HepG2 (cell line): Measurements from ENCODE around the gene FNIP2. TPM values are rescaled to one million over a fixed set of nuclear protein-coding genes. Genes with fewer than 3 reads are reported as not detected.

Source experiments
- DPF2 ChIP-seq: sonication (generic); formaldehyde crosslinking; IDR thresholded peaks from 2 replicates; pipeline ENCODE4 v1.4.0; 2020; ENCODE audit warnings: mild to moderate bottlenecking, low read depth, missing genetic modification reagents, borderline replicate concordance
- GATAD2A ChIP-seq: IDR thresholded peaks from 2 replicates; pipeline ENCODE4 v1.6.1; 2016
- KLF9 ChIP-seq: IDR thresholded peaks from 2 replicates; pipeline ENCODE4 v1.6.1; 2016; ENCODE audit warnings: low read depth
- MED8 ChIP-seq: sonication (generic); formaldehyde crosslinking; IDR thresholded peaks from 2 replicates; pipeline ENCODE4 v1.8.1; 2023; ENCODE audit warnings: mild to moderate bottlenecking, missing genetic modification reagents; ENCODE audit not compliant: insufficient replicate concordance
- NFIC ChIP-seq: IDR thresholded peaks from 2 replicates; pipeline ENCODE4 v1.6.1; 2012; ENCODE audit warnings: mild to moderate bottlenecking, low read length, inconsistent platforms
- PITX1 ChIP-seq: sonication (generic); formaldehyde crosslinking; IDR thresholded peaks from 2 replicates; pipeline ENCODE4 v1.5.1; 2020; ENCODE audit warnings: mild to moderate bottlenecking, missing genetic modification reagents
- ZMYM3 ChIP-seq: sonication (generic); formaldehyde crosslinking; IDR thresholded peaks from 2 replicates; pipeline ENCODE4 v1.5.1; 2020; ENCODE audit warnings: mild to moderate bottlenecking, missing genetic modification reagents
- ZNF101 ChIP-seq: sonication (generic); formaldehyde crosslinking; IDR thresholded peaks from 2 replicates; pipeline ENCODE4 v1.4.0; 2020; ENCODE audit warnings: mild to moderate bottlenecking, low read depth, missing genetic modification reagents, borderline replicate concordance
- ZNF205 ChIP-seq: IDR thresholded peaks from 2 replicates; pipeline ENCODE4 v1.6.1; 2018; ENCODE audit warnings: missing biosample characterization, missing genetic modification reagents
- ZNF24 ChIP-seq: fragments of 450-650 bp; IDR thresholded peaks from 2 replicates; pipeline ENCODE4 v1.6.1; 2017; ENCODE audit warnings: antibody characterized with exemption, mild to moderate bottlenecking
- ZNF317 ChIP-seq: sonication (generic); formaldehyde crosslinking; IDR thresholded peaks from 2 replicates; pipeline ENCODE4 v1.5.0; 2020; ENCODE audit warnings: mild to moderate bottlenecking, missing genetic modification reagents
- ZNF441 ChIP-seq: sonication (generic); formaldehyde crosslinking; IDR thresholded peaks from 2 replicates; pipeline ENCODE4 v1.7.0; 2021; ENCODE audit warnings: missing genetic modification reagents, borderline replicate concordance
- ZNF563 ChIP-seq: sonication (generic); formaldehyde crosslinking; IDR thresholded peaks from 2 replicates; pipeline ENCODE4 v1.8.0; 2022; ENCODE audit warnings: mild to moderate bottlenecking, moderate library complexity, missing genetic modification reagents
- ZNF747 ChIP-seq: sonication (generic); formaldehyde crosslinking; IDR thresholded peaks from 2 replicates; pipeline ENCODE4 v1.8.1; 2023; ENCODE audit warnings: missing genetic modification reagents, mild to moderate bottlenecking, borderline replicate concordance
- ZNF878 ChIP-seq: sonication (generic); formaldehyde crosslinking; IDR thresholded peaks from 2 replicates; pipeline ENCODE4 v1.8.1; 2023; ENCODE audit warnings: mild to moderate bottlenecking, missing genetic modification reagents, moderate library complexity
- ZSCAN9 ChIP-seq: IDR thresholded peaks from 2 replicates; pipeline ENCODE4 v1.6.1; 2016; ENCODE audit warnings: borderline replicate concordance
- polyA plus RNA-seq, 8 experiments: library from polyadenylated mRNA; depleted of rRNA in 3 of 8; stranded (reverse) in 7 of 8; unstranded in 1 of 8; fragments of >200 nt; fragmentation: Illumina TruSeq in 4 of 8; extraction: Trizol in 4 of 8; gene quantifications; 2 replicates each; pipeline versions ENCODE4 v1.2.1 to v1.2.3, GENCODE V29; 2011 to 2016; ENCODE audit warnings: low read depth in 4 of 8, missing spikeins in 1 of 8, mixed read lengths in 1 of 8; ENCODE audit not compliant: insufficient read depth in 1 of 8
- total RNA-seq, 5 experiments: library from RNA; depleted of rRNA; stranded (reverse); fragments of >200 nt; fragmentation: Illumina TruSeq; extraction: Trizol; gene quantifications; 2 replicates each; pipeline ENCODE4 v1.2.3, GENCODE V29; 2016; ENCODE audit warnings: low read depth in 1 of 5
- TF ChIP-seq, protein P1 (sequence below): sonication (generic); formaldehyde crosslinking; IDR thresholded peaks from 2 replicates; pipeline ENCODE4 v1.5.0; 2020; ENCODE audit warnings: missing genetic modification reagents
- TF ChIP-seq, protein P2 (sequence below): sonication (generic); formaldehyde crosslinking; IDR thresholded peaks from 2 replicates; pipeline ENCODE4 v1.4.0; 2020; ENCODE audit warnings: missing genetic modification reagents
- TF ChIP-seq, protein P3 (sequence below): sonication (generic); IDR thresholded peaks from 2 replicates; pipeline ENCODE4 v1.6.1; 2016; ENCODE audit warnings: low read depth, borderline replicate concordance
- TF ChIP-seq, protein P4 (sequence below): sonication (generic); formaldehyde crosslinking; IDR thresholded peaks from 2 replicates; pipeline ENCODE4 v1.4.0; 2020; ENCODE audit warnings: missing genetic modification reagents
- TF ChIP-seq, protein P5 (sequence below): sonication (generic); formaldehyde crosslinking; IDR thresholded peaks from 2 replicates; pipeline ENCODE4 v1.8.0; 2023; ENCODE audit warnings: mild to moderate bottlenecking, missing genetic modification reagents
- TF ChIP-seq, protein P6 (sequence below): IDR thresholded peaks from 2 replicates; pipeline ENCODE4 v1.6.1; 2016; ENCODE audit warnings: missing compliant biosample characterization, missing genetic modification reagents, borderline replicate concordance

The FNIP2 gene
- total and polyA plus RNA-seq, 2 of the 13 experiments (the other 11 are each of a cell fraction or from before 2014, with no cell fraction given), result 15.5 to 21.0 TPM

DNA sequence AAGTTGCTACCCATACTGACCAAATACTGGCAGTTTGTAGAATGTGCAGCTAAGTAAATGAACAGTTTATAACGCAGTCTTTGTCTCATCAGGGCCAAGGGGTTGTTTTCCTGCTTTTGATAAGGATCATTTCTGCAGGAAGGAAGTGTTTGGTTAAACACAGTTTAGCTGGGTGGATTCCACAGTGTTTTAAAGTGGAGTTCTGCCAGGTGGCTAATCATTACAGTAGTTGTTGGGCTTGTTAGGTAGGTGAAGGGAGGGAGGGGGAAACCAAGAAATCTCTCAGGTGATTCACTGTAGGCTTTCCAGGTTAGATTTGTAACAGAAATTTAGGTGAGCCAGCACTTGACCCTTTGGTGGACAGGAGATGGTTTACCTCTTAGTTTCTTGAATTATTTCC is 58.1 kb downstream of the FNIP2 start (continued):
- TF ChIP-seq, protein P1, sequence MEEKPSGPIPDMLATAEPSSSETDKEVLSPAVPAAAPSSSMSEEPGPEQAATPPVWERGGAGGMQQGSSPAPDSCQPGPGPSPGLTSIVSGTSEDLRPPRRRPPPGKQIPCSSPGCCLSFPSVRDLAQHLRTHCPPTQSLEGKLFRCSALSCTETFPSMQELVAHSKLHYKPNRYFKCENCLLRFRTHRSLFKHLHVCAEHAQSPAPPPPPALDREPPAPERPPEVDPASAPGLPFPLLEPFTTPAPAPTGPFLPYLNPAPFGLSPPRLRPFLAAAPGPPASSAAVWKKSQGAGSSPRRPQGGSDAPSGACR (CRISPR knock-in tag), result 0 out of 2 replicates have a peak, but pooled peaks have one; percentile 22
- TF ChIP-seq, protein P2, sequence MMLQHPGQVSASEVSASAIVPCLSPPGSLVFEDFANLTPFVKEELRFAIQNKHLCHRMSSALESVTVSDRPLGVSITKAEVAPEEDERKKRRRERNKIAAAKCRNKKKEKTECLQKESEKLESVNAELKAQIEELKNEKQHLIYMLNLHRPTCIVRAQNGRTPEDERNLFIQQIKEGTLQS, result no peak
- TF ChIP-seq ZNF205 (CRISPR knock-in tag), result no peak
- TF ChIP-seq ZNF441 (CRISPR knock-in tag), result peak; percentile 42; the same call in 1 of the 2 replicates
- 0 out of 2 replicates have a peak, but pooled peaks have one; percentile 26 for TF ChIP-seq ZSCAN9 (CRISPR knock-in tag)
- TF ChIP-seq ZMYM3 (CRISPR knock-in tag), result peak; percentile 56; the same call in 1 of the 2 replicates
- no peak for TF ChIP-seq ZNF24
- TF ChIP-seq DPF2 (CRISPR knock-in tag), result peak; percentile 73; the same call in 1 of the 2 replicates
- peak; percentile 69 for TF ChIP-seq PITX1 (CRISPR knock-in tag)
- peak; percentile 28 for TF ChIP-seq MED8 (CRISPR knock-in tag)
- TF ChIP-seq, protein P3, sequence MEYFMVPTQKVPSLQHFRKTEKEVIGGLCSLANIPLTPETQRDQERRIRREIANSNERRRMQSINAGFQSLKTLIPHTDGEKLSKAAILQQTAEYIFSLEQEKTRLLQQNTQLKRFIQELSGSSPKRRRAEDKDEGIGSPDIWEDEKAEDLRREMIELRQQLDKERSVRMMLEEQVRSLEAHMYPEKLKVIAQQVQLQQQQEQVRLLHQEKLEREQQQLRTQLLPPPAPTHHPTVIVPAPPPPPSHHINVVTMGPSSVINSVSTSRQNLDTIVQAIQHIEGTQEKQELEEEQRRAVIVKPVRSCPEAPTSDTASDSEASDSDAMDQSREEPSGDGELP, result peak; percentile 66; the same call in 1 of the 2 replicates
- TF ChIP-seq ZNF878 (CRISPR knock-in tag), result no peak
- TF ChIP-seq, protein P4, sequence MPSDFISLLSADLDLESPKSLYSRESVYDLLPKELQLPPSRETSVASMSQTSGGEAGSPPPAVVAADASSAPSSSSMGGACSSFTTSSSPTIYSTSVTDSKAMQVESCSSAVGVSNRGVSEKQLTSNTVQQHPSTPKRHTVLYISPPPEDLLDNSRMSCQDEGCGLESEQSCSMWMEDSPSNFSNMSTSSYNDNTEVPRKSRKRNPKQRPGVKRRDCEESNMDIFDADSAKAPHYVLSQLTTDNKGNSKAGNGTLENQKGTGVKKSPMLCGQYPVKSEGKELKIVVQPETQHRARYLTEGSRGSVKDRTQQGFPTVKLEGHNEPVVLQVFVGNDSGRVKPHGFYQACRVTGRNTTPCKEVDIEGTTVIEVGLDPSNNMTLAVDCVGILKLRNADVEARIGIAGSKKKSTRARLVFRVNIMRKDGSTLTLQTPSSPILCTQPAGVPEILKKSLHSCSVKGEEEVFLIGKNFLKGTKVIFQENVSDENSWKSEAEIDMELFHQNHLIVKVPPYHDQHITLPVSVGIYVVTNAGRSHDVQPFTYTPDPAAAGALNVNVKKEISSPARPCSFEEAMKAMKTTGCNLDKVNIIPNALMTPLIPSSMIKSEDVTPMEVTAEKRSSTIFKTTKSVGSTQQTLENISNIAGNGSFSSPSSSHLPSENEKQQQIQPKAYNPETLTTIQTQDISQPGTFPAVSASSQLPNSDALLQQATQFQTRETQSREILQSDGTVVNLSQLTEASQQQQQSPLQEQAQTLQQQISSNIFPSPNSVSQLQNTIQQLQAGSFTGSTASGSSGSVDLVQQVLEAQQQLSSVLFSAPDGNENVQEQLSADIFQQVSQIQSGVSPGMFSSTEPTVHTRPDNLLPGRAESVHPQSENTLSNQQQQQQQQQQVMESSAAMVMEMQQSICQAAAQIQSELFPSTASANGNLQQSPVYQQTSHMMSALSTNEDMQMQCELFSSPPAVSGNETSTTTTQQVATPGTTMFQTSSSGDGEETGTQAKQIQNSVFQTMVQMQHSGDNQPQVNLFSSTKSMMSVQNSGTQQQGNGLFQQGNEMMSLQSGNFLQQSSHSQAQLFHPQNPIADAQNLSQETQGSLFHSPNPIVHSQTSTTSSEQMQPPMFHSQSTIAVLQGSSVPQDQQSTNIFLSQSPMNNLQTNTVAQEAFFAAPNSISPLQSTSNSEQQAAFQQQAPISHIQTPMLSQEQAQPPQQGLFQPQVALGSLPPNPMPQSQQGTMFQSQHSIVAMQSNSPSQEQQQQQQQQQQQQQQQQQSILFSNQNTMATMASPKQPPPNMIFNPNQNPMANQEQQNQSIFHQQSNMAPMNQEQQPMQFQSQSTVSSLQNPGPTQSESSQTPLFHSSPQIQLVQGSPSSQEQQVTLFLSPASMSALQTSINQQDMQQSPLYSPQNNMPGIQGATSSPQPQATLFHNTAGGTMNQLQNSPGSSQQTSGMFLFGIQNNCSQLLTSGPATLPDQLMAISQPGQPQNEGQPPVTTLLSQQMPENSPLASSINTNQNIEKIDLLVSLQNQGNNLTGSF (CRISPR knock-in tag), result no peak
- peak; percentile 94 for TF ChIP-seq GATAD2A
- TF ChIP-seq, protein P5, sequence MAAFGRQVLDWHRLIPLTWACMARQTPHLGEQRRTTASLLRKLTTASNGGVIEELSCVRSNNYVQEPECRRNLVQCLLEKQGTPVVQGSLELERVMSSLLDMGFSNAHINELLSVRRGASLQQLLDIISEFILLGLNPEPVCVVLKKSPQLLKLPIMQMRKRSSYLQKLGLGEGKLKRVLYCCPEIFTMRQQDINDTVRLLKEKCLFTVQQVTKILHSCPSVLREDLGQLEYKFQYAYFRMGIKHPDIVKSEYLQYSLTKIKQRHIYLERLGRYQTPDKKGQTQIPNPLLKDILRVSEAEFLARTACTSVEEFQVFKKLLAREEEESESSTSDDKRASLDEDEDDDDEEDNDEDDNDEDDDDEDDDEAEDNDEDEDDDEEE (CRISPR knock-in tag), result 0 out of 2 replicates have a peak, but pooled peaks have one; percentile 23
- peak; percentile 67; the same call in 1 of the 2 replicates for TF ChIP-seq ZNF747
- TF ChIP-seq NFIC, result peak; percentile 90; the same call in 1 of the 2 replicates
- TF ChIP-seq, protein P6, sequence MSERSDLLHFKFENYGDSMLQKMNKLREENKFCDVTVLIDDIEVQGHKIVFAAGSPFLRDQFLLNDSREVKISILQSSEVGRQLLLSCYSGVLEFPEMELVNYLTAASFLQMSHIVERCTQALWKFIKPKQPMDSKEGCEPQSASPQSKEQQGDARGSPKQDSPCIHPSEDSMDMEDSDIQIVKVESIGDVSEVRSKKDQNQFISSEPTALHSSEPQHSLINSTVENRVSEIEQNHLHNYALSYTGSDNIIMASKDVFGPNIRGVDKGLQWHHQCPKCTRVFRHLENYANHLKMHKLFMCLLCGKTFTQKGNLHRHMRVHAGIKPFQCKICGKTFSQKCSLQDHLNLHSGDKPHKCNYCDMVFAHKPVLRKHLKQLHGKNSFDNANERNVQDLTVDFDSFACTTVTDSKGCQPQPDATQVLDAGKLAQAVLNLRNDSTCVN (CRISPR knock-in tag), result no peak
- peak; percentile 45; the same call in 1 of the 2 replicates for TF ChIP-seq KLF9 (CRISPR knock-in tag)
- no peak for TF ChIP-seq ZNF563 (CRISPR knock-in tag)
- no peak for TF ChIP-seq ZNF101
- peak; percentile 27; the same call in 1 of the 2 replicates for TF ChIP-seq ZNF317 (CRISPR knock-in tag)
